ENCODE measurements around the gene LFNG. TPM values are rescaled to one million over a fixed set of nuclear protein-coding genes. Genes with fewer than 3 reads are reported as not detected.

Gene LFNG
- total RNA-seq, 4 donors from 2014 or later: 105 to 198 (median 150) TPM

DNA sequence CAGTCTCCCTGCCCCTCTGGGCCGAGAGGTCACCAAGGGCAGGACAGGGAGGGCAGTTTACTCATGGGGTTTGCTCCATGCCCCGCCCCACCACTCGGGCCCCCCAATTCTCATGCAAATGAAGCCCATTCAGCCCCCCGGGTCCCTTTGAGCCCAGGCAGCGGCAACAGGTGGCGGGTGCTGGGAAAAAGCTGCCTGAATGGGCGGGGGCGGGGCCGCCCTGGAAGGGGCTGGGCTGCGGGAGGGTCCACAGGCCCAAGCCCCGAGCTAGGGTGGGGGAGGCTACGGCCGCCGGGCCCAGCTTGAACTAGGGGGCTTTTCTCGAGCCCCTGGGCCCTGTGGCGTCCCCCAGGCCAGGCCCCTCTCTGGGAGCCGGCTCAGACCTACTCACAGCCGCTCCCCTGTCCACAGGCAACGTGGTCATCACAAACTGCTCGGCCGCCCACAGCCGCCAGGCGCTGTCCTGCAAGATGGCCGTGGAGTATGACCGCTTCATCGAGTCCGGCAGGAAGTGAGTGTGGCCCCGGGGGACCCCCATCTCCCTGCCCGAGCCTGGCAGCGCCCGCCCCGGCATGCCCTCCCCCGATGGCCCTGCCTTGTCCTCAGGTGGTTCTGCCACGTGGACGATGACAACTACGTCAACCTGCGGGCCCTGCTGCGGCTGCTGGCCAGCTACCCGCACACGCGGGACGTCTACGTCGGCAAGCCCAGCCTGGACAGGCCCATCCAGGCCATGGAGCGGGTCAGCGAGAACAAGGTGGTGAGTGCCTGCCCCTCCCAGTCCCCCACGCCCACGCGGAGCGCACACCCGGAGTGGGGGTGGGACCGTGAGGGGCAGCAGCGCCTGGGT, 5.5 kb downstream of the LFNG start:
- WGBS: 57% methylated on average over 7 of the region's 53 CpGs
- TF ChIP-seq POLR2A (IDR thresholded peaks at IDR 0.05) (no peak), EP300 (IDR thresholded peaks at IDR 0.05) (no peak), POLR2AphosphoS5 (IDR thresholded peaks at IDR 0.05) (no peak), CTCF (IDR thresholded peaks at IDR 0.05) (no peak)
- DNase-seq (ENCODE audit: low spot score in 2 of 2): no peak
- no peaks in the 10 kb centered on the region for H3K9me3 ChIP-seq
- peaks cover 7% of the 10 kb centered on the region for H3K27me3 ChIP-seq
- peaks cover 100% of the 10 kb centered on the region for H3K4me1 ChIP-seq
- H3K27ac ChIP-seq: peak overlapping the region; percentile 90
- H3K4me3 ChIP-seq: peak overlapping the region; percentile 64
- peaks cover 14% of the 10 kb centered on the region for H3K36me3 ChIP-seq

GRCh38 chr7:2525658-2526630, 6.4 kb downstream of the LFNG start:
- Histone ChIP-seq H3K9me3 (no peaks in the 10 kb centered on the region), H3K27ac (peak overlapping the region; percentile 90), H3K36me3 (peaks cover 14% of the 10 kb centered on the region), H3K27me3 (peaks cover 6% of the 10 kb centered on the region), H3K4me3 (peak overlapping the region; percentile 64), H3K4me1 (peaks cover 100% of the 10 kb centered on the region)
- WGBS: 66% methylated on average over 13 of the region's 36 CpGs
- no peak for TF ChIP-seq EP300 (IDR thresholded peaks at IDR 0.05)
- TF ChIP-seq POLR2AphosphoS5 (IDR thresholded peaks at IDR 0.05): no peak
- TF ChIP-seq CTCF (IDR thresholded peaks at IDR 0.05): no peak
- no peak for TF ChIP-seq POLR2A (IDR thresholded peaks at IDR 0.05)
- DNase-seq (ENCODE audit: low spot score in 2 of 2): no peak

DNA sequence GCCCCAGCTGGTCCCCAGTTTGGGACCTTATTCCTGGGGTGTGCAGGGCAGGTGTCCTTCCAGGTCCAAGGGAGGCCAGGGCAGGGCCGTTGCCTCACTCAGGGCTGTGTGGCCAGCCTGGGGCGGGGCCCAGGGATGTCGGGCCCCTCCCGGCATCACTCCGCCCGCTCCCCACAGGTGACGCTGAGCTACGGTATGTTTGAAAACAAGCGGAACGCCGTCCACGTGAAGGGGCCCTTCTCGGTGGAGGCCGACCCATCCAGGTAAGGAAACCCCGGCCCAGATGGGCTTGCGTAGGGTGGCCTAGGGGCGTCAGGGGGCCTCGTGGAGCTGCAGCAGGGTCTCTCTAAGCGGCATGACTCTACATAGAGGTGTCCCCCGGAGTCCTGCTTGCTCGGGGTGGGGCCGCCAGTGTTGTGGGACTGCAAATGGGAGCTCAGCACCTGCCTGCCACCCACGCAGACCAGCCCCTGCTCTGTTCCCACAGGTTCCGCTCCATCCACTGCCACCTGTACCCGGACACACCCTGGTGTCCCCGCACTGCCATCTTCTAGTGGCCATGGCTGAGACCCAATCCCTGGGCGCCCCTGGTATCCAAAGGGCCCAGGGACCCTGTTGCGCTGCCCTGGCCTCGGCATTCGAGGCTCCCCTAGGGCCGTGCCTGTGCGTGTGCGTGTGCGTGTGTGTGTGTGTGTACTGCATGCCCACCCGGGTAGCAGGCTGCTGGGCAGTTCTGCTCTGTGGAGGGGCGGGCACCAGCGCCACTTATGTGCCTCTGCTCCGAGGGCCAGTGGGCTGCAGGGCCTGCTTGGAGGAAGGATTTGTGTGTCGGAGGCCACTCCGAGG, 7.3 kb downstream of the LFNG start:
- H3K27ac ChIP-seq: peak overlapping the region; percentile 90

More for the DNA sequence above, 7.3 kb downstream of the LFNG start:
- no peak for DNase-seq (ENCODE audit: low spot score in 2 of 2)
- H3K27me3 ChIP-seq: no peaks in the 10 kb centered on the region
- peaks cover 100% of the 10 kb centered on the region for H3K4me1 ChIP-seq
- H3K4me3 ChIP-seq: no peak overlapping the region
- peaks cover 14% of the 10 kb centered on the region for H3K36me3 ChIP-seq
- H3K9me3 ChIP-seq: no peaks in the 10 kb centered on the region
- TF ChIP-seq POLR2A (IDR thresholded peaks at IDR 0.05) (no peak), POLR2AphosphoS5 (IDR thresholded peaks at IDR 0.05) (no peak), CTCF (IDR thresholded peaks at IDR 0.05) (no peak), EP300 (IDR thresholded peaks at IDR 0.05) (no peak)
- 60% methylated on average over 14 of the region's 40 CpGs for WGBS
